Superior temporal gyrus (tissue), 1 donor: ENCODE results near the gene TSPAN5.
A peak's percentile ranks its signal among the peaks of the same experiment; 100 is the strongest.

Experiments
- DNase-seq: peaks from one replicate; pipeline ENCODE4 v3.0.0-alpha.2; 2016; ENCODE audit errors: extremely low spot score

TSPAN5 gene

GRCh38 chr4:98585596-98585995 lies 72.8 kb downstream of the TSPAN5 start:
- DNase-seq, result no peak

- no peak for DNase-seq
Measured at GRCh38 chr4:98584265-98584664, 74.1 kb downstream of the TSPAN5 start.

DNA sequence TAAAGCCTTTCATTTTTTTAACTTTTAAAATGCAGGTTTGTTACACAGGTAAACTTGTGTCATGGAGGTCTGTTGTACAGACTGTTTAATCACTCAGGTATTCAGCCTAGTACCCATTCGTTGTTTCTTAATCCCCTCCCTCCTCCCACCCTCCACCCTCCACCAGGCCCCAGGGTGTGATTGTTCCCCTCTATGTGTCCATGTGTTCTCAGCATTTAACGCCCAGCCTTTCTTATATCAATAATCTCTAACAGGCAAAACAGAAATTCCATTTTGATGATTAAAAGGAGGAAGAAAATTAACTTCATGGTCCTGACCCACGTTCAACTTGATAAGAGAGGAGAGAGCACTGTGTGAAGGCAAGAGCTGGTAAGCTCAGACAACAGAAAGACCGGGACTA lies 75.1 kb downstream of the TSPAN5 start:
- DNase-seq, result no peak

DNA sequence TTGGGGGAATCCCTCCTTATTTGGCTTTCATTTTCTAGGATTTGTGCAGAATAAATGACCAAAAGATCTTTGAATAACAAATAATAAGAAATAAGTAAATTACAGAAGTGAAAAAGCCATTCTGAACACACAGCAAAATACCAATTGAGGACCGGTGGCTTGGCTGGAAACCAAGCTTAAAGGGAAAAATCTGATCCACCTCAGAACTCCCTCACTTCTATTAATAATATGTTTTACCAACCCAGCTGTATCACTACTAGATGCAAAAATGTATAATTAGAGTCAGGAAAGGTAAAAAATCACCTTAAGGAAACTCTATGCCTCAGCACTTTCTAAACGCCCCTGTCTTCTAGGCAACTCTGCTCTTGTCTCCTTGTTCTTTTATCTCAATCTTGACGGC lies 77.3 kb downstream of the TSPAN5 start:
- no peak for DNase-seq

- no peak for DNase-seq
Measured at GRCh38 chr4:98577956-98578355, 80.5 kb downstream of the TSPAN5 start.

DNA sequence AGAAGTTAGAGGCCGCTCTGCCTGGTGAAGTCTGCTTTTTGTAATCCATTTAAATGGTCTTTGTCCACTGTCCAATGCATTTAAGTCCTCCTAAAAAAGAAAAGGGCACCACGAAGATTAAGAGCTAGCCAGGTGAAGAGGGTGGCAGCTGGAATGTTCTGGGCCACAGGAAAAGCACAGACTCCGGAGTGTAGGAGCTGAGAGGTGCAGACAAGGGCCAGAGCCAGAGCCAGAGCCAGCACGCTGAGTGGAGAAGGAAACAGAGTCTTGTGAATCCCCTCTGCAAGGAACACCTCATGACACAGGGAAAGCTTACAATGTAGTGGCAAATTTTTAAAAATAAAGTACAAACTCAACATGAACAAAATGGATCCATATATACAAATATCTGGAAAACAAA lies 83.6 kb downstream of the TSPAN5 start:
- DNase-seq, result no peak

- DNase-seq, result no peak
Measured at GRCh38 chr4:98573791-98574190, 84.6 kb downstream of the TSPAN5 start.

- no peak for DNase-seq
Measured at GRCh38 chr4:98572697-98573096, 85.7 kb downstream of the TSPAN5 start.

DNA sequence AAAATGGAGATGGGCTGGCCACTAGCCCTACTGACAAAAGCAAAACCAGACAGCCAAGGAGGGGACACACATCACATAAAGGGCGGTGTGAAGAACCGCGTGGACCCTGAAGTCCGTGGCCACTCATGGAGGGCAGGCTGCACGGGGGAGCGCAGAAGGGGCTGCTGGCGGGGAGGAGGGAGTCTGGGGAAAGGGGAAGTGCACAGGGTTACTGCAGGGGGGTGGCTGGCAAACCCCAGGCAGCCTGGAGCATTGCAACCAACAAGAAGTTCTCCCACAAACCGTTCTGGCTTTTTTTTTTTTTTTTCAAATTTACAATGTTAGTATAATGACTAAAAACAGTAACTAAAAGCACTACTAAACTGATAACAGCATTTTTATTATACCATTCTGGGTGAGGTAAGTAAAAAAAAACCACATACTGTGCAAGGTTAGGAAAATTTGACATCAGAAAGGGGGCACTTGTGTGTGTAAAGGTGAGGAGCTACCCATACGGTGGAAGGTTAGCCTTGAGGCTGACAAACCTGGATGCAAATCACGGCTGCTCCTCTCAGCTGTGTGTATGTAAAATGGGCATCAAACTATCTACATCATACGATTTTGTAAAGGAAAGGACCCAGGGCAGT lies 87.1 kb downstream of the TSPAN5 start:
- no peak for DNase-seq

DNA sequence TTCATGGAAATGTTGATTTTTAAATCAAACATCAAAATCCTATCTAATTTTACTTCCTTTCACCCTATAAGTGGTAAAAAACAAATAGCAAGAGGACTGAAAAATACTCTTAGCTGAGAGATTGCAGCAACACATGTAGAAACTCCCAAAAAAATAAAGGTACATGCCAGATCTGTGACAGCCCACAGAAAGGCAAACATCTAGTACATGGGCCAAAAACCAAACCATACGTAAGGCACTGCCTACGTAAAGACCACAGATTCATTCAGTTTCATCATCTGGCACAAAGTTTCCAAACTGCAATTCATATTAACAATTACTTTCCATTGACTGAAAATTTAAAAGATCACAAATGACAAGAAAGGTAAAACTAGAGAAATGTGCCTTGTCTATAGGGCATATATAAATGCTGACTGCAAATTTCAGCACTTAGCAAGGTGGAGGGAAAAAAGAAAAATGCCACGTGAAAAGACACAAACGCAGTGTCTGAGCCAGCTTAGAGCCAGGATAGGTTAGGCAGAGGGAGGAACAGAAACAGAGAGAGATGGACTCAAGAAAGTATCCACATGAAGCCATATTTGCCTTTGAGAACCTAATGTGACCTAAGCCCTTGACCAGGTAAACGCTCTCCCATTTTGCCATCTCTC lies 88.1 kb downstream of the TSPAN5 start:
- DNase-seq, result peak; percentile 43

- DNase-seq, result peak; percentile 74
Measured at GRCh38 chr4:98568941-98569663, 89.3 kb downstream of the TSPAN5 start.

DNA sequence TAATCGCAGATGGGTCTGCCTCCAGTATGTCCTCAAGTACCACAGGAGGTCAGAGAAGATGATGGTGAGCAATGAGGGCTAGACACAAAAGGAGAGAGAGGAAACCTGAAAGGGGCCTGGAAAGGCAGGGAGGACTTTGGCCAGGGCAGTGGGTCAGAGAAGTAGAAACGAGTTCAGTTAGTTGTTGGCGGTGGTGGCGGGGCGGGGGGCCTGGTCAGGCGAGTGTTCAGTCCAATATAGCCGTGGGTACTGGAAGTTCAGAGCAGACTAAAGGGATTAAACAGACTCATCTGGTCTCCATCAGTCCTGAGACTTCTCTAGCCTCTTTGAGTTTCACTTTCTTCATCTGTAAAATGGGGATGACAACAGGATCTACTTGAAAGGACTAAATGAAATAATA lies 90.8 kb downstream of the TSPAN5 start:
- peak; percentile 33 for DNase-seq

DNA sequence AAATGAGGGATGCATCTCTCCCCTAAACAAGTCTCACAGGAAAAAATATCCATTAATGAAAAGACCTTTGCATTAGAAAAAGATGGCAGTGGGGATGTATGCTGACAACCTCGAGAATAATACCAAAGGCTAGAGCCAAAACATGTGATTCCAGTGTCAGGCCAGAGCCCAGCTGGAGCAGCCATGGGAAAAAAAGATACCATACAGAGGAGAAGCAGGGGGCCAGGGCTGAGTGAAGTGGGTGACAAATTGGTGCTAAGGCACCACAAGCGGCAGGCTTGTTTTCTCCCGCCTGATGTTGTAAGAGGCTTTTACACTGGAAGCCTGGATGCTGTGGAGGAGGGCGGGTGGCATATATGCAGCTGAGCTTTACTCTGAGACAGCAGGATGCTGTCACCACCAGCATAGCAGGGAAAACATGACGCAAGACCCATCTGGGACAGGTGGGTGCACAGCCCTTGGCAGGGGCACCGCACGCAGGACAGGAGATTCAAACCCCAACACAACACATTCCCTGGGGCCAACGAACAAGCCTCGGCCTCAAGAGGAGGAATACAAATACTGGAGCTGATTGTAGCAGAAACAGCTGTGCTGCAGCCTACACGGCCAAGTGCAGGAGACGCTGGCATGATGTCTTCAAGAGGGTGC lies 91.9 kb downstream of the TSPAN5 start:
- DNase-seq, result peak; percentile 91

DNA sequence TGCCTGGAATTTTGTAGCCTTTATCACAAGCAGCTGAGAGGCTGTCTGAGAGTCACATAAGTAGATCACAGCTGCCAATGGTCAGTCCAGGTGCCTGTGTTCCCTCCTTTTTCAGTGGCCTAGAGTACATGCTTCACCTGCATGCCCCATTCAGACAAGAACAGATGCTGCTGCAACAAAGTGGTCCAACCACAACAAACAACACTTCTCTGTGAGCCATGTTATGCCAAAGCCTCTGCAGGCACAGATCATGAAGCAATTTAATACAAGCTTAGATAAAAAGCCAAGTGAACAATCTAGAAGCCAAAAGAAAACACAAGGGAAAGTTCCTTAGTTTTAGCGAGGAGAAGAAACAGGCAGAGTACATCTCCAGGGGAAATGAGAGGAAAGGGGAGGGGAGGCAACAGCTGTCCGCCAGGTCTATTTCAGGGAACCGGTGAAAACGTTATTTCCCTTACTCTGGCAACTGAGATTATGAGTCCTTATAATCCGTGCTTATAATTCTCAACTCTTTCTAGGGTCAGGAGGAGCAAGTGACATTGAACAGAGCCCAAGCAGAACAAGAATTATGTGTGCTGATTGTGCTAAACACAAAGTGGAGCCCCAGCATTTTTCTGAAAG lies 92.6 kb downstream of the TSPAN5 start:
- peak; percentile 75 for DNase-seq

DNA sequence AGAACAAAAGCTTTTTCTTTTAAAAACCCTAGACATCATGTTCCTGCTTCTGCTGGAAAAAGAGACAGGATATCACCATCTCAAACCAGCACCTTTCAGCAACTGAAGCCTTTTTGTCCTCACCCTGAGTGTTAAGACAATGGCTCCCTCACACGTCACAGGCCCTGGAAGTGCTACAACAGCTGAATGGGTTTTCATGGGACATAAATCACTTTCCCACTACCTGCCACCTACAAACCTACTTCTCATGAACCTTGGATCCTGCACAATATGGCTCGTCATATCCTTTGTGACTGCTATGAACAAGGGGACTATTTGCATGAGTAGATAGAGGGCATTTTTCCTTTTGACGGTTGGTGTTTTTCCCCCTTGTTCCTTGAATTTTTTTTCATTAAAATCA lies 93.6 kb downstream of the TSPAN5 start:
- peak; percentile 73 for DNase-seq

DNA sequence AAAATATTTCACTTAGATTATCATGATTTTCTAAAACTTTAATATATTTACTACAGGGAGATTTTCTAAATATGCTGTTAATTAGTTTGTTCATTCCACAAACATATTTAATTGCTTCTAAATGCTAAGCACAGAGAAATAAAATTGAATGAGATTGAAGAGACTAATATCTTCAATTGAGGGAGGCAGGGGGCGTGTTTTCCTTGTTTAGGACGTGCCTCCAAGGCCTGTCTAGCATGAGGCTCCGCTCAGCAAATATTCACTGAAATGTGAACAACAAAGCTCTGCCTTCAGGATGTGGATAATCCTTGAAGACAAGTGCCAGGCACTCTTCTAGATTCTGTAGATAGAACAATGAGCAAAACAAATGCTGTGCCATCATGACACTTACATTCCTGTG lies 98.1 kb downstream of the TSPAN5 start:
- peak; percentile 29 for DNase-seq

- peak; percentile 38 for DNase-seq
Measured at GRCh38 chr4:98558471-98559169, 99.8 kb downstream of the TSPAN5 start.

DNA sequence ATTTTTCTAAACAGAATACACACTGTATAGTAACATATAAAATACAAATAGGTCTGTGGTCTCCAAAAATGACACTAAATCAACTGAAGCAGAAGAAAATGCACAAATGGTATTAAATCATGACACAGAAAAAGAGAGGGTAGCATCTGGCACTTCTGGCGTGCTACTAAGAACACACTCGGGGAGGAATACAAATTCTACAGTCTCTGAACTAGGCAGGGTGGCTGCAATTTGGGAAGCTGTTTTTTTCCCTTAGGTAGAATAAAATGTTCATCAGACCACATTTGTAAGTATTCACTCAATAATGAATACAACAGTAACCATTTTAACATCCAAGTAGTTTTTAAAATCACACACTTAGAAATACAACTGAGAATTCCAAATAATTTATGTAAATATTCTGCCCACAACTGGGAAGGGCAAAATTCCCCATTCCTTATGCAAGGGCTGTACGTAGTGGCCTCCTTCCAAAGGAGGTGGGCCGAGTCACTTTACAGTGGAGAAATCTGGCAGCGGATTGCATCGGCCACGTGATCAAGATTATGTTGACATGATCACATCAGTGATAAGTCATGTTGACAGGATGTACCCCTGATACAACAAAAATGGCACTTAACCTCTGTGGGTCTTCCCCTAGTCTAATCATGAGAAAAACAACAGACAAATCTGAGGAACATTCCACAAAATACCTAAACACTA lies 101.1 kb downstream of the TSPAN5 start:
- DNase-seq, result peak; percentile 46

- peak; percentile 23 for DNase-seq
Measured at GRCh38 chr4:98556451-98556850, 102.0 kb downstream of the TSPAN5 start.

DNA sequence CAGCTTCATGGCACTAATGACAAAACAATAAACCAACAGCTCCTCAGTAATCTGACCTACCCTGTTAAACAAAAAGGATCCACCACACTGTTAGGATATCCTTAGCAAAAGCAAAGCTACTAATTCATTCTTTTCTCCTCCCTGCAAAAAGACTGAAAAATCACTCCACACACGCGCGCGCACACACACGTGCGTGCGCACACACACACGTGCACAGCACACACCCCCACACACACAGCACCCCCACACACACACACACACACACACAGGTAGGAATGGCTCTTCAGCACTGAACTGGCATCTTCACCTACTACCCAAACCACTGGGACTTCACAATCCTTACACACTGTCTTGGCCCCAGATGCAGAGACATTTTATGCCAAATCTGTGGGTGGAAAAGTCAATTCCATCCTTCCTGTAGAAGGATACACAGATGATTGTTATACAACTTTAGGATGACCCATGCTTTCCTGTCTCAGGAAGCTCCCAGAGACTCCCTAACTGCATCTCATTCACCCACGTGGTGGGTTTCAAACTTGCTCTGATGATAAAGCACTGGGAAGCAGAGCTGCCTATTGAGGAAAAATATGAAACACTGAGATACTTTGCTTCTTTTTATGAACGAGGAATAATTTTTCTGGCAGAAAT lies 102.5 kb downstream of the TSPAN5 start:
- DNase-seq, result peak; percentile 29
